ENCODE results near the gene FAM181A. TPM values are rescaled to one million over a fixed set of nuclear protein-coding genes. Genes with fewer than 3 reads are reported as not detected.

Gene FAM181A
- total RNA-seq, 5 donors from 2014 or later (not counting 1 experiment from before 2014, with no cell fraction given) = not detected

DNA sequence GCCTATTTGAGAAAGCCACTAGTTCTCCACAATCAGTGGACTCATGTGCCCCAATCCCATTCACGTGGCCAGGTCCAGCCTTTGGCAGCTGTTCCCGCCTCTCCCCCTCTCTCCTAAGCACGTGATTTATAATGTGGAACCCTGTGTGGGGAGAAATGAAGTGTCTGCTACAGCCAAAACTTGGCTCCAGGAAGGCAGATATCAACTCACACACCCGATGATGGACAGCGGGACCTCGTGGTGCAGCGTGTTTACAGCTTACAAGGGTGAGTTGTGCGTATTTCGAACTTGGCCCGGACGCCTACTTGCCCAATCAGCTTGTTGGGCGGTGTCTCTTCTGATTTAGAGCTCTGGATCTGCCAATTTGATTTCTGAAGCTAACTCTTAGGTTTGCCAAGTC is 38.1 kb upstream of the FAM181A start:
- H3K4me1 ChIP-seq (ENCODE audit: control insufficient read depth in 1 of 2, extremely low read depth in 1 of 2, insufficient read depth in 2 of 2, low read length in 2 of 2) = peaks cover 0 to 6% of the 10 kb centered on the region in 2 experiments
- Mint-ChIP-seq H3K4me1 (peaks cover 3 to 6% (median 5%) of the 10 kb centered on the region in 3 donors), H3K36me3 (no peaks in the 10 kb centered on the region), H3K4me3 (no peak overlapping the region), H3K9me3 (peaks cover 6 to 11% (median 8%) of the 10 kb centered on the region in 3 donors), H3K27ac (no peak overlapping the region), H3K27me3 (peaks cover 34 to 50% of the 10 kb centered on the region in 2 donors)
- DNase-seq (no peak), ATAC-seq (replicated peaks in 1 of 4) (no peak)
- no peak overlapping the region for H3K27ac ChIP-seq (ENCODE audit: low read length)
- H3K4me3 ChIP-seq (ENCODE audit: control insufficient read depth in 1 of 2, extremely low read depth in 1 of 2, low read length in 1 of 2) = no peak overlapping the region
- ChIA-PET CTCF (no interaction called here), POLR2A (no interaction called here)
- 72% methylated on average over 9 of the region's 12 CpGs for WGBS (ENCODE audit: insufficient coverage)
- H3K36me3 ChIP-seq (ENCODE audit: control insufficient read depth in 2 of 2, extremely low read depth in 1 of 2, insufficient read depth in 1 of 2, low read length in 1 of 2) = no peaks in the 10 kb centered on the region
- no peaks in the 10 kb centered on the region for H3K9me3 ChIP-seq
- peaks cover 0 to 44% of the 10 kb centered on the region in 2 experiments for H3K27me3 ChIP-seq (replicated peaks in 1 of 2; ENCODE audit: control insufficient read depth in 2 of 2, extremely low read depth in 1 of 2, insufficient read depth in 2 of 2, low read length in 1 of 2)

DNA sequence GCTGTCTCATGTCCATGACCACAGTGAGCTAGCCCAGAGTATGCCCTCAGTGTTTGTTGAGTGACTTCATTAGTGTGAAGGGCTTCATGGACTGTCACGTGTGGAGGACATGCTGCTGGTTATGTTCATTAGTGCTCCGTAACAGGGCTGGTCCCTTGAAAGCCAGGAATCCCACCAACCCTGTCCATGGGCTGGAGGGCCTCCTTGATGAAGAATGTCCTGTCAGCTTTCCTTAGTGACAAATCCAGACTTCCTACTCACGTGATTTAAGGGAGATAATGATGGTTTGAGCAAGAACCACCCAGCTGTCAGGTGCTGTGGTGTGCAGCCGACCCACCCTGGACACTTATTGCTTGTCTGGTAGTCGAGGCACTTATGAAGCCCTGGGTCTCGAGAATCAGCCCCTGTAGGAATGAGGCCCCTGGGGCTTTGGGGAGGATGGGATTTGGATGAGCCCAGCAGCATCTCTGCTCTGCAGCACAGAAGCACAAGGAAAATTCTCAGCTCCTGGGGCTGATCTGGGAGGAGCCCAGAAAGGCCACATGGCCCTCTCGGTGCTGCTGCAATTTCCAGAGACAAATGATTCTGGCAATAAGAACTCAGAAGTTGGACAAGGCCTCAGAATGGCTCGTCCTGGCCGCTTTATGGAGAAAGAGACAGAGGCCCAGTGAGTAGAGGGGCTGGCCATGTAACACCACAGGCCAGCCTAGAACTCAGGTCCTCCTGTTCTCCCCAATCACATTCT is 37.2 kb upstream of the FAM181A start:
- Mint-ChIP-seq H3K4me1 (peaks cover 2 to 3% (median 2%) of the 10 kb centered on the region in 3 donors), H3K9me3 (peaks cover 2 to 8% (median 7%) of the 10 kb centered on the region in 3 donors), H3K36me3 (no peaks in the 10 kb centered on the region), H3K27me3 (peaks cover 30 to 53% of the 10 kb centered on the region in 2 donors), H3K27ac (no peak overlapping the region), H3K4me3 (no peak overlapping the region)
- peaks cover 0 to 44% of the 10 kb centered on the region in 2 experiments for H3K27me3 ChIP-seq (replicated peaks in 1 of 2; ENCODE audit: control insufficient read depth in 2 of 2, extremely low read depth in 1 of 2, insufficient read depth in 2 of 2, low read length in 1 of 2)
- no peaks in the 10 kb centered on the region for H3K36me3 ChIP-seq (ENCODE audit: control insufficient read depth in 2 of 2, extremely low read depth in 1 of 2, insufficient read depth in 1 of 2, low read length in 1 of 2)
- H3K9me3 ChIP-seq = no peaks in the 10 kb centered on the region
- DNase-seq = no peak
- ChIA-PET CTCF (no interaction called here), POLR2A (no interaction called here)
- H3K4me1 ChIP-seq (ENCODE audit: control insufficient read depth in 1 of 2, extremely low read depth in 1 of 2, insufficient read depth in 2 of 2, low read length in 2 of 2) = peaks cover 0 to 6% of the 10 kb centered on the region in 2 experiments
- WGBS (ENCODE audit: insufficient coverage) = 68% methylated on average over 4 of the region's 9 CpGs
- no peak overlapping the region for H3K4me3 ChIP-seq (ENCODE audit: control insufficient read depth in 1 of 2, extremely low read depth in 1 of 2, low read length in 1 of 2)
- ATAC-seq (replicated peaks in 1 of 4) = no peak
- no peak overlapping the region for H3K27ac ChIP-seq (ENCODE audit: low read length)

DNA sequence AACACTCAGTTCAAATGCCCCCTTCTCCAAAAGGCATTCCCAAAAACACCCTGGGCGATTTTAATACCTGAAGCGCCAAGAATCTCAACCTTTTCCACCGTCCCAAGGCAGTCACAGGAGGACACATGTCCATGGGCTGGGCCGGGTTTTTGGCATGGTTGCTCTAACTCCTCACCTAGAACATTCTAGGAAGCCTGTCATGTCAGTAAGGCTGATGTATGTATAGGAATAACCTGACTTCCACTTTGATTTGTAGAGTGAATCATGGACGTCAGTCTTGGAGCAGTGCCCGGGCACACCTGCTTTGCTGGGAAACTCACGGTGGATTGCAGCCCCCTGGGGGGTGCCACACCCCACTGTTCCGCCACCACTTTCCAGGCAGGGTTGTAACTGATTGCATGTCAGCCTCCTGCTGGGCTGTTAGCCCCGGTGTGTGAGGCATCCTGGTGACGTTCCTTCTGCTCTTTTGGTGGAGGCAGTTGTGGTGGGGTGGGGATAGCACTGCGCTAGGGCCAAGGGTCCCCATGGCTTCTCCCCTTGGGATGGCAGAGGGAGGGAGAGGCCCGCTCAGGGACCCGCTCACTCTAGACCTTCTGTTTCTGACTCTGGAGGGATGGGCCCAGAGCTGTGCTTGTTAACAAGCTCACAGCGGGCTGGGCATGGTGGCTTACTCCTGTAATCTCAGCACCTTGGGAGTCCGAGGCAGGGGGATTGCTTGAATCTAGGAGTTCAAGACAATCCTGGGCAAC is 35.2 kb upstream of the FAM181A start:
- DNase-seq (no peak), ATAC-seq (replicated peaks in 1 of 4) (no peak)
- Histone ChIP-seq H3K27ac (ENCODE audit: low read length) (no peak overlapping the region), H3K36me3 (ENCODE audit: control insufficient read depth in 2 of 2, extremely low read depth in 1 of 2, insufficient read depth in 1 of 2, low read length in 1 of 2) (no peaks in the 10 kb centered on the region), H3K4me3 (ENCODE audit: control insufficient read depth in 1 of 2, extremely low read depth in 1 of 2, low read length in 1 of 2) (no peak overlapping the region), H3K4me1 (ENCODE audit: control insufficient read depth in 1 of 2, extremely low read depth in 1 of 2, insufficient read depth in 2 of 2, low read length in 2 of 2) (peaks cover 0 to 6% of the 10 kb centered on the region in 2 experiments), H3K27me3 (replicated peaks in 1 of 2; ENCODE audit: control insufficient read depth in 2 of 2, extremely low read depth in 1 of 2, insufficient read depth in 2 of 2, low read length in 1 of 2) (peaks cover 0 to 50% of the 10 kb centered on the region in 2 experiments), H3K9me3 (no peaks in the 10 kb centered on the region)
- Mint-ChIP-seq H3K36me3 (no peaks in the 10 kb centered on the region), H3K4me3 (no peak overlapping the region), H3K9me3 (no peaks in the 10 kb centered on the region), H3K4me1 (no peaks in the 10 kb centered on the region), H3K27me3 (peaks cover 18 to 51% of the 10 kb centered on the region in 2 donors), H3K27ac (no peak overlapping the region)
- POLR2A ChIA-PET = no interaction called here
- CTCF ChIA-PET = no interaction called here
- WGBS (ENCODE audit: insufficient coverage) = 76% methylated on average over 11 of the region's 15 CpGs

DNA sequence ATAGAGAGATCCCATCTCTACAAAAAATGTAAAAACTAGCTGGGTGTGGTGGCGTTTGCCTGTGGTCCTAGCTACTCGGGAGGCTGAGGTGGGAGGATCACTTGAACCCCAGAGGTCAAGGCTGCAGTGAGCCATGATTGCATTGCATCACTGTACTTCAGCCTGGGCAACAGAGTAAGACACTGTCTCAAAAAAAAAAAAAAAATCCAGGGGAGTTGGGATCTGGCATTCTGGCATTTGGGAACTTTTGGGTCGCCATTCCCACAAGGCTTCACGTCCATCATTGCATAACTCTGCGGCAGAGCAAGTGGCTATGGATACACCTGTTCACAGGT is 34.7 kb upstream of the FAM181A start:
- Mint-ChIP-seq H3K9me3 (no peaks in the 10 kb centered on the region), H3K27me3 (peaks cover 15 to 47% of the 10 kb centered on the region in 2 donors), H3K36me3 (no peaks in the 10 kb centered on the region), H3K27ac (no peak overlapping the region), H3K4me1 (no peaks in the 10 kb centered on the region), H3K4me3 (no peak overlapping the region)
- CTCF ChIA-PET = no interaction called here
- 92% methylated on average over 2 of the region's 5 CpGs for WGBS (ENCODE audit: insufficient coverage)
- Histone ChIP-seq H3K27ac (ENCODE audit: low read length) (no peak overlapping the region), H3K36me3 (ENCODE audit: control insufficient read depth in 2 of 2, extremely low read depth in 1 of 2, insufficient read depth in 1 of 2, low read length in 1 of 2) (no peaks in the 10 kb centered on the region), H3K4me3 (ENCODE audit: control insufficient read depth in 1 of 2, extremely low read depth in 1 of 2, low read length in 1 of 2) (no peak overlapping the region), H3K4me1 (ENCODE audit: control insufficient read depth in 1 of 2, extremely low read depth in 1 of 2, insufficient read depth in 2 of 2, low read length in 2 of 2) (peaks cover 0 to 6% of the 10 kb centered on the region in 2 experiments), H3K27me3 (replicated peaks in 1 of 2; ENCODE audit: control insufficient read depth in 2 of 2, extremely low read depth in 1 of 2, insufficient read depth in 2 of 2, low read length in 1 of 2) (peaks cover 0 to 50% of the 10 kb centered on the region in 2 experiments), H3K9me3 (no peaks in the 10 kb centered on the region)
- POLR2A ChIA-PET = no interaction called here
- no peak for ATAC-seq (replicated peaks in 1 of 4)
- no peak for DNase-seq

DNA sequence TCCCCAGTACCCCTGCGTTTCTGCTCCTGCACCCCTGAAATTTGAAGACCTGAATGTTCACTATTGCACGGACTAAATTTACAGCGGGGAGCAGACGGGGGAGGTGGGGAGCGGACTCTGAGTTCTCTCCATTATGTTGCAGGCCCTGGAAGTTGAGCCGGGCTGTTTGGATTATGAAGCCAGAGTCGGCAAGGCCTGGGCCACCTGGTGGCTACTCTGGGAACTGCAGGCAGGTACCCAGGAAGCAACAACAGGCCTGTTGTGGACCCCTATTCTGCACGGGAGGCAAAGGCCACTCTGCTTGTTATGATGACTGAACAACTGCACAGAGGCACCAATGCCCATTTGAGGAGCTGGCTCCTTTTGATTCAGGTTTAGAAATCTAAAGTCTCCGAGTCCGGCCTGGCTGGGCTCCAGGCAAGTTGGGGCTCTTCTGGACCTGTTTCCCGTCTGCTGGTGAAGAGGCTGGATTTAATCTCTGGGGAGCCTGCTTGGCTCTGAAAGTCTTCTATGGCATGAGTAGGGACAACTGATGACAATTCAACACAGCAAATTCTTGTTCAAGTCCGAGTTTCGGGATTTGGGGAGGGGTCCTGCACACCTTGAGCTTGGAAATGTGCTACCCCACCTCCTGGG is 34.1 kb upstream of the FAM181A start:
- Mint-ChIP-seq H3K36me3 (no peaks in the 10 kb centered on the region), H3K4me3 (no peak overlapping the region), H3K27ac (no peak overlapping the region), H3K27me3 (peaks cover 15 to 49% of the 10 kb centered on the region in 2 donors), H3K4me1 (no peaks in the 10 kb centered on the region), H3K9me3 (no peaks in the 10 kb centered on the region)
- ChIA-PET POLR2A (no interaction called here), CTCF (no interaction called here)
- ATAC-seq (replicated peaks in 1 of 4) (peak; percentile 43 to 74 (median 59)), DNase-seq (peak; percentile 5 to 74 (median 56))
- Histone ChIP-seq H3K9me3 (no peaks in the 10 kb centered on the region), H3K27me3 (replicated peaks in 1 of 2; ENCODE audit: control insufficient read depth in 2 of 2, extremely low read depth in 1 of 2, insufficient read depth in 2 of 2, low read length in 1 of 2) (peaks cover 0 to 53% of the 10 kb centered on the region in 2 experiments), H3K4me3 (ENCODE audit: control insufficient read depth in 1 of 2, extremely low read depth in 1 of 2, low read length in 1 of 2) (no peak overlapping the region), H3K27ac (ENCODE audit: low read length) (no peak overlapping the region), H3K36me3 (ENCODE audit: control insufficient read depth in 2 of 2, extremely low read depth in 1 of 2, insufficient read depth in 1 of 2, low read length in 1 of 2) (no peaks in the 10 kb centered on the region), H3K4me1 (ENCODE audit: control insufficient read depth in 1 of 2, extremely low read depth in 1 of 2, insufficient read depth in 2 of 2, low read length in 2 of 2) (peaks cover 0 to 6% of the 10 kb centered on the region in 2 experiments)
- 17% methylated on average over 9 of the region's 13 CpGs for WGBS (ENCODE audit: insufficient coverage)

DNA sequence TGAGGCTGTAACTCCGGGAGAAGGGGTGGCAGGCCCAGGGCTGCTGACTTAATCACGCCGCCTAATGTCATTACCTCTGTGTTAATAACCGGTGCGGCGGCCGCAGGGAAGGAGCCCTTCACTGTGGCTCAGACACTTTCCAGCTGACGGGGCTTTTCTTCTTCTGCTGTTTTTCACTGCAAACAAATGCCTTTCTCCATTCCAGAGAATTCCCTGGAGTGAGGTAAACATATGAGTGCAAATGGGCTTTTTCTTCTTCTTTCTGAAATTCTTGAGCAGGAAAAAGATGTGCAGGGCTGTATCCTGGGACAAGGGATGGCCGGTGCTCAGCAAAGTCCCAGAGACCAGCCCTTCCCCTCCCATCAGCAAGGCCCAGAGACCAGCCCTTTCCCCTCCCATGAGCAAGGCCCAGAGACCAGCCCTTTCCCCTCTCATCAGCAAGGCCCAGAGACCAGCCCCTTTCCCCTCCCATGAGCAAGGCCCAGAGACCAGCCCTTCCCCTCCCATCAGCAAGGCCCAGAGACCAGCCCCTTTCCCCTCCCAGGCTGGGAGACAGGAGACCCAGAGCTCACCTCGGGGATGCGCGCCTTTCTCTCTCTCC is 33.4 kb upstream of the FAM181A start:
- ChIA-PET POLR2A (no interaction called here), CTCF (no interaction called here)
- Histone ChIP-seq H3K27me3 (replicated peaks in 1 of 2; ENCODE audit: control insufficient read depth in 2 of 2, extremely low read depth in 1 of 2, insufficient read depth in 2 of 2, low read length in 1 of 2) (peaks cover 0 to 52% of the 10 kb centered on the region in 2 experiments), H3K36me3 (ENCODE audit: control insufficient read depth in 2 of 2, extremely low read depth in 1 of 2, insufficient read depth in 1 of 2, low read length in 1 of 2) (no peaks in the 10 kb centered on the region), H3K27ac (ENCODE audit: low read length) (no peak overlapping the region), H3K4me3 (ENCODE audit: control insufficient read depth in 1 of 2, extremely low read depth in 1 of 2, low read length in 1 of 2) (no peak overlapping the region), H3K9me3 (no peaks in the 10 kb centered on the region), H3K4me1 (ENCODE audit: control insufficient read depth in 1 of 2, extremely low read depth in 1 of 2, insufficient read depth in 2 of 2, low read length in 2 of 2) (peaks cover 0 to 6% of the 10 kb centered on the region in 2 experiments)
- ATAC-seq (replicated peaks in 1 of 4) (no peak), DNase-seq (no peak)
- no peaks in the 10 kb centered on the region for H3K9me3 Mint-ChIP-seq
- 94% methylated on average over 7 of the region's 12 CpGs for WGBS (ENCODE audit: insufficient coverage)
- peaks cover 15 to 43% of the 10 kb centered on the region in 2 donors for H3K27me3 Mint-ChIP-seq
- no peak overlapping the region for H3K27ac Mint-ChIP-seq
- no peak overlapping the region for H3K4me3 Mint-ChIP-seq
- H3K36me3 Mint-ChIP-seq = no peaks in the 10 kb centered on the region
- no peaks in the 10 kb centered on the region for H3K4me1 Mint-ChIP-seq

All from T-cell (primary cell).